GM18907 (cell line): ENCODE results near the gene RNF217.
"Not testable (repeated sequence)": the region's sequence is repeated elsewhere in the genome, so short reads cannot be mapped to it uniquely, and the experiment has no call there.

Experiments used
- ATAC-seq: cut with Tn5 transposase; IDR thresholded peaks from one replicate; pipeline ENCODE4 v1.9.1; 2021; ENCODE audit warnings: mild to moderate bottlenecking, moderate library complexity; ENCODE audit not compliant: unreplicated experiment

Gene RNF217

DNA sequence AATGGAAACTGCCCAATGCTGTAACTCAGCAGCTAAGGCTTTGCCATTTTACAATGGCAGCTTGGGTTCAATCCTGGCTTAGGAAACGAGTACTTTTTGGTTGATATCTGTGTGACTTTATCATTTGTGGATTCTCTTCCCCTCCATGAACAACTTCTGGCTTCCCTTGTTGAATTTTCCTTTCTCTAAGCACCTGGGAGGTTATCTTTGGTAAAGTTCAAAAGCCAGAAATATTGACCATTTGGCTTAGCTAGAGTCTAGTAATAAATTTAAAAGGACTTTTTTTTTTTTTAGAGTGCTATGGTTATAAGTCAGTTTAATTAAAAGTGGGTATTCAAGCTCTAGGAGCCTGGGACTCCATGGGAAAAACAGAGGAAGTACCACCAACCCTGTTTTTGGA is 159.7 kb downstream of the RNF217 start:
- ATAC-seq = no peak

DNA sequence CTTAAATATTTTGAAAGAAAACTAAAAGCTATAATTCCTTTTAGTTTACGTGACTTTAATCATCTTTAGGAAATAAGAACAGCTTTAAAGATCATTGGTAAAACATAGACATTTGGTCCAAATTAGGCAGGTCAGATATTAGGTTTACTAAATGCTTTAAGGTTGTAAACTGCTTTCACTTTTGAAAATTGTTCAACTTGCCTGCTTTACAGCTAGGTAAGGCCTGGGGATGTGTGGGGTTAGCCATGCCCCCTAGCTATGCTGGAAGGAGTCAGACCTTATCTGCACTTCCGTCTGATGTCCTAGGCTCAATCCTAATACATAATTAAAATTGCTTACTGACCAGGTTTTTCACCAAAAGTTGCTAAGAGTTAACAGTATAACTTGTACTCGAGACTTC is 160.8 kb downstream of the RNF217 start:
- no peak for ATAC-seq

DNA sequence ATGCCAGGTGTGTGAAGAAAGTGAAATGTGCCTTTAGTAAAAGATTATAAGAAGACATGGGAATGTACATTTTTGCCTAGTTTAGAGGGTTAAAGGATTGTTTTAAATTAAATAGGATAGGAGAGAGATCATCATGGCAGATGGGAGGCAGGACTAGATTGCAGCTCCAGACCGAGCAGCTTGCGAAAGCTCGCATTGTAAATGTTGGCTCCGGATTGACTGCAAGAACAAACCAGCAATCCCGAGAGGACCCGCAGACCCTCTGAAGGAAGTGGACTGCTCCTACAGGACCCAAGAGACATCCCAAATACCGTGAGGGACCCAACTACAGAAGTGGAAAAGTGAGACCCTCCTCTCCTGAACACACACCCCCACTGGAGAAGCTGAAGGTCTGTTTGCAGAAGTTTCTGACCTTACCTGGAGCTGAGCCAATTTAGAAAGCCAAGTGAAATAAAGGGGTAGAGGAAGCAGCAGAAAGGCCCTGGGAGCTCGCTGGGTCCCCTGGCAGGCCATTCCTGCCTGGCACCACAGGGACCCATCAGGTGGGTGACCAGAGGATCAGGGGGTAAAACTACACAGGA is 161.3 kb downstream of the RNF217 start:
- no peak for ATAC-seq

DNA sequence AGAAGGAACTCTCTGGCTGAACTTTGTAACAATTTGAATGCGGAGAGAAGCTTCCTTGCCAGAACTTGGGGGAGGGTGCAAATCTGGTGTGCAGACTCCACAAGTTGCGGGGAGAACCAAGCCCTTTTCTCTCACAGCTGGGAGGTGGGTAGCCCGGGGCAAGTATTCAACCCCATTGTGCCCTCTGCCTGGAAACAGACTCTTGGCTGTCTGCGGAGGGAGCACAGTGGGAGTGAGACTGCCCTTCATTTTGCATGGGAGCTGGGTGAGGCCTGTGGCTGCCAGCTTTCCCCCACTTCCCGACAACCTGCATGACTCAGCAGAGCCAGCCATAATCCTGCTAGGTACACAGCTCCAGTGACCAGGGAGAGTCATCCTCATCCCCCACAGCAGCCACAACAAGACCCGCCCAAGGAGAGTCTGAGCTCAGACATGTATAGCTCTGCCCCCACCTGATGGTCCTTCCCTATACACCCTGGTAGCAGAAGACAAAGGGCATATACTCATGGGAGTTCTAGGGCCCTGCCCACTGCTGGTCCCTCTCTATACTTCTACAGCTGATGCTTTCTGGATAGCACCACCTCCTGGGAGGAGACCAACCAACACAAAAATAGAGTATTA is 161.9 kb downstream of the RNF217 start:
- no peak for ATAC-seq

DNA sequence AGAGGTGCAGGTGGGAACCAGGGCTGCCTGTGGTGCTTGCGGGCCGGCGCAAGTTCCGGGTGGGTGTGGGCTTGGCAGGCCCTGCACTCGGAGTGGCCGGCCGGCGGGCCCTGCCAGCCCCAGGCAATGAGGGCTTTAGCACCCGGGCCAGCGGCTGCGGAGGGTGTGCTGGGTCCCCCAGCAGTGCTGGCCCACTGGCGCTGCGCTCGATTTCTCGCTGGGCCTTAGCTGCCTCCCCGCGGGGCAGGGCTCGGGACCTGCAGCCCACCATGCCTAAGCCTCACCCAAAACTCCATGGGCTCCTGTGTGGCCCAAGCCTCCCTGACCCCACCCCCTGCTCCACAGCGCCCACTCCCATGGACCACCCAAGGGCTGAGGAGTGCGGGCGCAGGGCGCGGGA is 163.6 kb downstream of the RNF217 start:
- ATAC-seq = not testable (repeated sequence)

DNA sequence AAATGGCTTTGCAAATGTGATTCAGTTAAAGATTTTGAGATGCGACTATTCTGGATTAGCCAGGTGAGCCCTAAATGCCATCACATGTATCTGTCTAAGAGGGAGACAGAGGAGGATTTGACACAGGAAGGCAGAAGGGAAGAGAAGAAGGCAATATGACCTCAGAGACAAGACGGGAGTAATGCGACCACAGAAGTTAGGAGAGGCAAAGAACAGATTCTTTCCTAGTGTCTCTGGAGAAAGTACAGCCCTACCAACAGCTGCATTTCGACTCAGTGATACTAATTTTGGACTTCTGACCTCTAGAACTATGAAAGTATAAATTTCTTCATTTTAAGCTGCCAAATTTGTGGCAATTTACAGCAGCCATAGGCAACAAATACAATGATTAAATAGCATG is 167.1 kb downstream of the RNF217 start:
- no peak for ATAC-seq

GRCh38 chr6:125132058-125132457 is 169.8 kb downstream of the RNF217 start:
- no peak for ATAC-seq

- ATAC-seq = no peak
Measured at GRCh38 chr6:125136378-125136777, 174.1 kb downstream of the RNF217 start.

DNA sequence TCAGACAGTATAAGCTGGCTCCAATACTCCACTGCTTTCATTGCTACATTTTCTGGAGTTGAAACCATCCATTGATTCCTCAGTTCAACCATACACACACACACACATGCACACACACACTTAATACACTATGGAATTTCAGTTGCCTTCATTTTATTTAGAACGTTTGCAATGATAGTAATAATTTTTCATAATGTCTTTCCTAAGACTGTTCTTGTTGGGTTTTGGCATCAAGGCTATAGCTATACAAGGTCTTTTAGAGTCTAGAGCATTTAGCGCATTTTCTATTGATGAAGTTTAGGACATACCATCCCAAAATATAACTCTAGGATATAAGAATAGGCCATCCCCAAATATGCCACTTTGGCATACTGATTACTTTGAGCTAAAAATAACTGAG is 175.8 kb downstream of the RNF217 start:
- ATAC-seq = no peak

DNA sequence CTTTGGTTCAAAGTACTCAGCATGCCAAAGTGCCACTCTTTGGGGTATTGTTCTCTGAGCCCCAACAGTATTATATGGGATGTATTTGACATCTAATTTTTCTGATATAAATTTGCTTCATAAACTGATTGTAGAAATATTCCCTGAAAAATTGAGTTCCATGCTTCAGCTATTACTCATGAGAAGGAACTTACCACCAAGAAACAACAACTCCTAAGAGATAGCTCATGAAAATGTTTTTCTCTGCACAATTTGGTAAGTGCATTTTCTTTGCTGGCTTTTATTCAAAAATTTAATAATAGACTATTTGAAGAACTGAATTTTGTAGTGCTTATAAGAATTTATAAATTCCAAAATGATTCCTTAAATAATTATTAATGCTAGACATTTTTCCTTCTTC is 178.6 kb downstream of the RNF217 start:
- ATAC-seq = no peak
